HCT116 (cell line): ENCODE data around the gene TPP1. TPM values are rescaled to one million over a fixed set of nuclear protein-coding genes. Genes with fewer than 3 reads are reported as not detected.

ENCODE experiments used
- ATAC-seq: fragments of 200-7000 bp; cut with Tn5 transposase; 2 replicates; pipeline ENCODE4 v1.9.1; 2020; ENCODE audit warnings: mild to moderate bottlenecking, moderate library complexity
- BruUV-seq: library from RNA; stranded (reverse); fragments of 400-500 nt; replicated peaks from 2 replicates; lab custom pipeline; 2021; lab: Mats Ljungman, UMichigan
- CTCF ChIA-PET: fragments of 300-600 bp; sonication (Branson Sonifier 250); formaldehyde crosslinking; loops from one replicate; lab custom pipeline; 2021; ENCODE audit warnings: antibody characterized with exemption; lab: Charles Lee
- POLR2A ChIA-PET: fragments of 300-600, 350-600 bp; sonication (Branson Sonifier 250); formaldehyde crosslinking; loops from one replicate; lab custom pipeline; 2021; ENCODE audit warnings: antibody characterized with exemption; lab: Charles Lee
- RAD21 ChIA-PET, 2 experiments: fragments of 300-600 bp; sonication (Branson Sonifier 250); formaldehyde crosslinking; loops; one replicate each; lab custom pipeline; 2023; ENCODE audit warnings: low total read pairs in 2 of 2; ENCODE audit not compliant: uncharacterized antibody in 2 of 2, unreplicated experiment in 2 of 2, low non-redundant PET in 1 of 2; lab: Charles Lee
- DNase-seq: peaks from one replicate; pipeline ENCODE4 v3.0.0-alpha.2; 2010; ENCODE audit warnings: low read depth, low spot score
- H2AFZ ChIP-seq: fragments of 200-600 bp; shearing (Covaris generic), sonication (generic); 2 replicates; pipeline ENCODE4 v1.6.1; 2017; ENCODE audit warnings: low read depth, mixed run types, mixed read lengths, antibody characterized with exemption, low read length; ENCODE audit not compliant: poor library complexity, severe bottlenecking
- H3K27ac ChIP-seq: 2 replicates; pipeline ENCODE4 v1.5.1; 2012; ENCODE audit warnings: low read depth, low read length
- H3K27me3 ChIP-seq: fragments of 200-600 bp; sonication (generic); 2 replicates; pipeline ENCODE4 v1.6.1; 2016; ENCODE audit warnings: mixed run types, low read length, mixed read lengths; ENCODE audit not compliant: insufficient read depth
- H3K36me3 ChIP-seq, 2 experiments: fragments of 200-500 bp in 1 of 2; fragments of 200-600 bp in 1 of 2; sonication (Bioruptor generic) in 1 of 2; sonication (generic) in 1 of 2; 2 replicates each; pipeline versions ENCODE4 v1.5.1 to v1.6.1; 2014 to 2016; ENCODE audit warnings: low read length in 2 of 2, inconsistent platforms in 1 of 2, mixed read lengths in 1 of 2, mixed run types in 1 of 2; ENCODE audit not compliant: insufficient read depth in 2 of 2, control insufficient read depth in 1 of 2
- H3K4me1 ChIP-seq, 2 experiments: fragments of 200-600 bp in 1 of 2; sonication (generic) in 1 of 2; 2 replicates each; pipeline versions ENCODE4 v1.5.1 to v1.6.1; 2012 to 2017; ENCODE audit warnings: low read length in 2 of 2, inconsistent platforms in 1 of 2, mild to moderate bottlenecking in 1 of 2, mixed read lengths in 1 of 2, mixed run types in 1 of 2, moderate library complexity in 1 of 2; ENCODE audit not compliant: insufficient read depth in 2 of 2, control insufficient read depth in 1 of 2
- H3K4me2 ChIP-seq: fragments of 200-600 bp; sonication (generic); 2 replicates; pipeline ENCODE4 v1.6.1; 2017; ENCODE audit warnings: mixed run types, low read length, mixed read lengths
- H3K4me3 ChIP-seq, 2 experiments: fragments of 200-600 bp in 1 of 2; sonication (generic) in 1 of 2; replicated peaks in 1 of 2; 2 replicates each; pipeline ENCODE4 v1.5.1; 2011 to 2016; ENCODE audit warnings: low read length in 2 of 2, control low read depth in 1 of 2, low read depth in 1 of 2, mild to moderate bottlenecking in 1 of 2, mixed read lengths in 1 of 2, mixed run types in 1 of 2
- H3K79me2 ChIP-seq: fragments of 200-600 bp; sonication (generic); 2 replicates; pipeline ENCODE4 v1.6.1; 2017; ENCODE audit warnings: mild to moderate bottlenecking, mixed run types, low read length, moderate library complexity, mixed read lengths; ENCODE audit not compliant: insufficient read depth
- H3K9ac ChIP-seq: fragments of 200-600 bp; sonication (generic); 2 replicates; pipeline ENCODE4 v1.6.1; 2016; ENCODE audit warnings: low read length, mixed read lengths
- H3K9me2 ChIP-seq: fragments of 200-600 bp; sonication (generic), shearing (Covaris generic); 2 replicates; pipeline ENCODE4 v1.6.1; 2017; ENCODE audit warnings: mixed run types, mild to moderate bottlenecking, moderate library complexity; ENCODE audit not compliant: insufficient read depth
- H3K9me3 ChIP-seq, 2 experiments: fragments of 200-500 bp in 1 of 2; fragments of 200-600 bp in 1 of 2; sonication (Bioruptor generic) in 1 of 2; sonication (generic) in 1 of 2; 2 replicates each; pipeline ENCODE4 v1.6.1; 2014 to 2017; ENCODE audit warnings: low read length in 2 of 2, mixed read lengths in 2 of 2, inconsistent platforms in 1 of 2, low read depth in 1 of 2, mild to moderate bottlenecking in 1 of 2, mixed run types in 1 of 2, moderate library complexity in 1 of 2; ENCODE audit not compliant: control insufficient read depth in 1 of 2, insufficient read depth in 1 of 2
- H4K20me1 ChIP-seq: fragments of 200-600 bp; sonication (generic), shearing (Covaris generic); 2 replicates; pipeline ENCODE4 v1.6.1; 2017; ENCODE audit warnings: mixed run types, mild to moderate bottlenecking, moderate library complexity; ENCODE audit not compliant: insufficient read depth
- EGR1 ChIP-seq: IDR thresholded peaks from 2 replicates; pipeline ENCODE4 v1.6.1; 2012; ENCODE audit warnings: low read depth
- FOSL1 ChIP-seq: IDR thresholded peaks from 2 replicates; pipeline ENCODE4 v1.6.1; 2012; ENCODE audit warnings: low read depth
- JUND ChIP-seq: IDR thresholded peaks from 2 replicates; pipeline ENCODE4 v1.6.1; 2012
- SRF ChIP-seq: IDR thresholded peaks from 2 replicates; pipeline ENCODE4 v1.6.1; 2012; ENCODE audit warnings: low read depth
- TCF7L2 ChIP-seq: IDR thresholded peaks from 2 replicates; pipeline ENCODE4 v1.7.0; 2011; ENCODE audit warnings: borderline replicate concordance, inconsistent platforms; ENCODE audit not compliant: insufficient read depth, insufficient read length; ENCODE audit errors: extremely low read depth
- ZNF274 ChIP-seq: fragments of 200-500 bp; sonication (Bioruptor generic); IDR thresholded peaks from 2 replicates; pipeline ENCODE4 v1.6.1; 2014; ENCODE audit warnings: mild to moderate bottlenecking, low read depth, low read length, inconsistent platforms
- intact Hi-C: fragments of 100-400 bp; cut with micrococcal nuclease; formaldehyde crosslinking; loops from 2 replicates; pipeline ENCODE4 v1.10.0; 2022
- total RNA-seq: library from RNA; stranded (reverse); gene quantifications from one replicate; pipeline ENCODE4 v1.2.1, GENCODE V29; 2021; ENCODE audit not compliant: unreplicated experiment
- TF ChIP-seq, protein P1 (sequence below): IDR thresholded peaks from 2 replicates; pipeline ENCODE4 v1.6.1; 2012
- TF ChIP-seq, protein P2 (sequence below): IDR thresholded peaks from 2 replicates; pipeline ENCODE4 v1.6.1; 2012
- TF ChIP-seq, protein P3 (sequence below): IDR thresholded peaks from 2 replicates; pipeline ENCODE4 v1.6.1; 2011; ENCODE audit warnings: mild to moderate bottlenecking, low read length, moderate library complexity; ENCODE audit not compliant: insufficient replicate concordance; ENCODE audit errors: extremely low read depth

Gene TPP1
- total RNA-seq, 1 experiment from 2014 or later = 44.7 TPM

DNA sequence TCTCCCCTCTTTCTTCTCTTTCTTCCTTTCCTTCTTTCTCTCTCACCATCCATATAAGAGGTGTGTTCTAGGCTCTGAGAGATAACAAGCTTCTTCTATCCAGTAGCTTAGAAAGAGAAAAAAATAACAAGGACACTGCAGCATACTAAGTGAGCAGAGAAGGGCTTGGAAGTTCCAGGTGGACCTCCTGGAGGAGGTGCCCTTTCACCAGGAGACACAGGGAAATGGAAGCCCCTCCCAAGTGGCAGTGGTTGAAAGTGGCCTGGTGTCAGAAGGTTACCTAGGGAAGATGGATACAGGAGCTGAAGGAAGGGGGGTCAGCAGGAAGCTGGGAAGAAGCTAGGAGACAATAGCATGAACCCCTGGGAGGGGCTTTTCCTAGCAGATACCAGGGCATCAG is 30.9 kb upstream of the TPP1 start:
- H4K20me1 ChIP-seq = no peaks in the 10 kb centered on the region
- no peaks in the 10 kb centered on the region for H3K79me2 ChIP-seq
- H3K27ac ChIP-seq = no peak overlapping the region
- no peak overlapping the region for H3K4me3 ChIP-seq
- DNase-seq (no peak), ATAC-seq (no peak)
- BruUV-seq = no TSS peak
- intact Hi-C loops = no loop called here
- no peak overlapping the region for H3K9ac ChIP-seq
- H3K27me3 ChIP-seq = peaks cover 32% of the 10 kb centered on the region; the same call in 1 of the 2 replicates
- no peaks in the 10 kb centered on the region for H3K9me3 ChIP-seq
- peaks cover 0 to 7% of the 10 kb centered on the region in 2 experiments; a peak in 2 of 4 replicates for H3K4me1 ChIP-seq
- TF ChIP-seq JUND (no peak), FOSL1 (no peak), EGR1 (no peak), SRF (no peak), TCF7L2 (no peak), ZNF274 (no peak)
- TF ChIP-seq, protein P1, sequence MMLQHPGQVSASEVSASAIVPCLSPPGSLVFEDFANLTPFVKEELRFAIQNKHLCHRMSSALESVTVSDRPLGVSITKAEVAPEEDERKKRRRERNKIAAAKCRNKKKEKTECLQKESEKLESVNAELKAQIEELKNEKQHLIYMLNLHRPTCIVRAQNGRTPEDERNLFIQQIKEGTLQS = no peak
- TF ChIP-seq, protein P2, sequence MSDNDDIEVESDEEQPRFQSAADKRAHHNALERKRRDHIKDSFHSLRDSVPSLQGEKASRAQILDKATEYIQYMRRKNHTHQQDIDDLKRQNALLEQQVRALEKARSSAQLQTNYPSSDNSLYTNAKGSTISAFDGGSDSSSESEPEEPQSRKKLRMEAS = no peak
- TF ChIP-seq, protein P3, sequence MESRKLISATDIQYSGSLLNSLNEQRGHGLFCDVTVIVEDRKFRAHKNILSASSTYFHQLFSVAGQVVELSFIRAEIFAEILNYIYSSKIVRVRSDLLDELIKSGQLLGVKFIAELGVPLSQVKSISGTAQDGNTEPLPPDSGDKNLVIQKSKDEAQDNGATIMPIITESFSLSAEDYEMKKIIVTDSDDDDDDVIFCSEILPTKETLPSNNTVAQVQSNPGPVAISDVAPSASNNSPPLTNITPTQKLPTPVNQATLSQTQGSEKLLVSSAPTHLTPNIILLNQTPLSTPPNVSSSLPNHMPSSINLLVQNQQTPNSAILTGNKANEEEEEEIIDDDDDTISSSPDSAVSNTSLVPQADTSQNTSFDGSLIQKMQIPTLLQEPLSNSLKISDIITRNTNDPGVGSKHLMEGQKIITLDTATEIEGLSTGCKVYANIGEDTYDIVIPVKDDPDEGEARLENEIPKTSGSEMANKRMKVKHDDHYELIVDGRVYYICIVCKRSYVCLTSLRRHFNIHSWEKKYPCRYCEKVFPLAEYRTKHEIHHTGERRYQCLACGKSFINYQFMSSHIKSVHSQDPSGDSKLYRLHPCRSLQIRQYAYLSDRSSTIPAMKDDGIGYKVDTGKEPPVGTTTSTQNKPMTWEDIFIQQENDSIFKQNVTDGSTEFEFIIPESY = no peak
- RAD21 ChIA-PET = no interaction called here
- H2AFZ ChIP-seq = no peak overlapping the region
- H3K9me2 ChIP-seq = no peaks in the 10 kb centered on the region
- POLR2A ChIA-PET = no interaction called here
- H3K36me3 ChIP-seq = no peaks in the 10 kb centered on the region
- CTCF ChIA-PET = interaction anchor here (1.0 kb wide), 1 partner anchor 18 kb away, joined by 3 read pairs; no protein-coding TSS in a partner anchor
- no peak overlapping the region for H3K4me2 ChIP-seq
